Astrocyte (in vitro differentiated cells and primary cell): ENCODE data around the gene RAB36.

Experiments
- EZH2 ChIP-seq: IDR thresholded peaks from 2 replicates; pipeline ENCODE4 v1.6.1; 2012; ENCODE audit warnings: mild to moderate bottlenecking, low read length, inconsistent platforms; ENCODE audit not compliant: insufficient read depth
- TF ChIP-seq, protein P1 (sequence below): IDR thresholded peaks from 2 replicates; pipeline ENCODE4 v1.5.1; 2011; ENCODE audit warnings: low read depth, mild to moderate bottlenecking, inconsistent platforms, low read length, moderate library complexity; ENCODE audit not compliant: insufficient read depth

DNA sequence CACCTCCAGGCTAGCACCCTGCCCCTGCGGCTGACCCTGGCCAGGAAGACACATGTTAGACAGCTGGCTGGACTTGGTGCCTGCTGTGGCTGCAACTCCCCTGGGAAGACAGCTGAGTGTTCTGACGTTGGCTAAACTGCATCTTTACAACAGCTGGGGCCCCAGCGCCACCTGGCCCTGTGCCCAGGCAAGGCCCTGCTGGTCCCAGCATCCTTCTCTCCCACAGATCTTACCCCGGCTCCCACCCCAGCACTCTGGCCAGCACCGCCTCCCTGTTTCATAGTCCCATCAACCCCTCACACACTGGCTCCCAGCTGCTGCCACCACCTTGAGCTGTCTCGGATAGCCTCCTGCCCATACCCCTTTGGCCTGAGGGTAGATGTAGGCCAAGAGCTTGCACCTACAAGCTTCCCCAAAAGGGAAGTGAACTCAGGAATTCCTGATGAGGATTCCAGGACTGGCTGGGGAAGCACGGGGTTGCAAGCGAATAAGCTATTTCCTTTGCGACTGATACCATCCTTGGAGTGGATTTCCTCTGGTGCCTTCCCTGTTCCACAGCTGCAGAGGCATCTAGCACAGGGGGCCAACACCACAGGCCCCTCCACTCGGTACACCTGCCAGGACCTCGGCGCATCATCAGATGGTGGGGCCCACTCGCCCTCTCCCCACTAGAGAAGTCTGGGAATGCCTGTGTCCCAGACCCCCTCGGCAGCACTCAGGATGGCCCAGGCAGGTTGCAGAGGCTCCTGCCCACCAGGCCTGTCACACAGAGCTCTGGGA, 32.0 kb upstream of the RAB36 start:
- TF ChIP-seq, protein P1, sequence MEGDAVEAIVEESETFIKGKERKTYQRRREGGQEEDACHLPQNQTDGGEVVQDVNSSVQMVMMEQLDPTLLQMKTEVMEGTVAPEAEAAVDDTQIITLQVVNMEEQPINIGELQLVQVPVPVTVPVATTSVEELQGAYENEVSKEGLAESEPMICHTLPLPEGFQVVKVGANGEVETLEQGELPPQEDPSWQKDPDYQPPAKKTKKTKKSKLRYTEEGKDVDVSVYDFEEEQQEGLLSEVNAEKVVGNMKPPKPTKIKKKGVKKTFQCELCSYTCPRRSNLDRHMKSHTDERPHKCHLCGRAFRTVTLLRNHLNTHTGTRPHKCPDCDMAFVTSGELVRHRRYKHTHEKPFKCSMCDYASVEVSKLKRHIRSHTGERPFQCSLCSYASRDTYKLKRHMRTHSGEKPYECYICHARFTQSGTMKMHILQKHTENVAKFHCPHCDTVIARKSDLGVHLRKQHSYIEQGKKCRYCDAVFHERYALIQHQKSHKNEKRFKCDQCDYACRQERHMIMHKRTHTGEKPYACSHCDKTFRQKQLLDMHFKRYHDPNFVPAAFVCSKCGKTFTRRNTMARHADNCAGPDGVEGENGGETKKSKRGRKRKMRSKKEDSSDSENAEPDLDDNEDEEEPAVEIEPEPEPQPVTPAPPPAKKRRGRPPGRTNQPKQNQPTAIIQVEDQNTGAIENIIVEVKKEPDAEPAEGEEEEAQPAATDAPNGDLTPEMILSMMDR: no peak
- TF ChIP-seq EZH2: no peak
